NT2/D1 (cell line): Measurements from ENCODE around the gene PLGLB1.
"Not testable (repeated sequence)": the region's sequence is repeated elsewhere in the genome, so short reads cannot be mapped to it uniquely, and the experiment has no call there.

Experiments used
- DNase-seq: peaks from one replicate; pipeline ENCODE4 v3.0.0-alpha.2; 2011; ENCODE audit warnings: low read depth, low spot score
- H3K27me3 ChIP-seq: 2 replicates; pipeline ENCODE4 v1.6.0; 2011; ENCODE audit warnings: mild to moderate bottlenecking; ENCODE audit not compliant: insufficient read length, insufficient read depth
- H3K36me3 ChIP-seq: 2 replicates; pipeline ENCODE4 v1.6.1; 2011; ENCODE audit warnings: mild to moderate bottlenecking, low read length, mixed read lengths; ENCODE audit not compliant: insufficient read depth, insufficient read length
- H3K4me1 ChIP-seq: 2 replicates; pipeline ENCODE4 v1.5.1; 2011; ENCODE audit not compliant: insufficient read depth, insufficient read length
- H3K4me3 ChIP-seq: 2 replicates; pipeline ENCODE4 v1.5.1; 2011; ENCODE audit warnings: low read depth; ENCODE audit not compliant: insufficient read length
- H3K9ac ChIP-seq: 2 replicates; pipeline ENCODE4 v1.6.0; 2011; ENCODE audit warnings: low read depth; ENCODE audit not compliant: insufficient read length
- H3K9me3 ChIP-seq: 2 replicates; pipeline ENCODE4 v1.5.1; 2011; ENCODE audit warnings: mild to moderate bottlenecking, low read length; ENCODE audit not compliant: insufficient read depth

The PLGLB1 gene

GRCh38 chr2:87023988-87024615 lies 2.5 kb upstream of the PLGLB1 start:
- not testable (repeated sequence) for H3K9ac ChIP-seq, DNase-seq, H3K4me1 ChIP-seq, H3K36me3 ChIP-seq, H3K27me3 ChIP-seq, H3K9me3 ChIP-seq, H3K4me3 ChIP-seq

- not testable (repeated sequence) for H3K4me3 ChIP-seq, H3K9ac ChIP-seq, H3K27me3 ChIP-seq, H3K4me1 ChIP-seq, H3K36me3 ChIP-seq, DNase-seq, H3K9me3 ChIP-seq
These were observed 601 bp downstream of the PLGLB1 start for GRCh38 chr2:87021043-87021442.

GRCh38 chr2:87019053-87019452 lies 2.6 kb downstream of the PLGLB1 start:
- not testable (repeated sequence) for H3K4me3 ChIP-seq, H3K9me3 ChIP-seq, H3K4me1 ChIP-seq, H3K36me3 ChIP-seq, H3K27me3 ChIP-seq, H3K9ac ChIP-seq, DNase-seq

- H3K4me3 ChIP-seq, H3K36me3 ChIP-seq, H3K4me1 ChIP-seq, H3K9me3 ChIP-seq, DNase-seq, H3K9ac ChIP-seq, H3K27me3 ChIP-seq: not testable (repeated sequence)
These were observed 7.0 kb downstream of the PLGLB1 start for GRCh38 chr2:87014489-87015169.

GRCh38 chr2:87004398-87004797 lies 17.2 kb downstream of the PLGLB1 start:
- H3K36me3 ChIP-seq, H3K9ac ChIP-seq, H3K27me3 ChIP-seq, H3K4me1 ChIP-seq, DNase-seq, H3K9me3 ChIP-seq, H3K4me3 ChIP-seq: not testable (repeated sequence)
